Left lung (tissue), 10 donors: ENCODE measurements around the gene INTS15. TPM values are rescaled to one million over a fixed set of nuclear protein-coding genes. Genes with fewer than 3 reads are reported as not detected.

ENCODE experiments used
- ATAC-seq: fragments of 200-7000 bp; cut with Tn5 transposase; one replicate; pipeline ENCODE4 v1.9.1; 2020; ENCODE audit warnings: moderate library complexity
- DNase-seq, 4 donors: peaks; one replicate each; pipeline ENCODE4 v3.0.0-alpha.2; 2013 to 2020
- H3K27ac ChIP-seq, 2 donors: fragments of 200-600 bp; sonication (generic) in 1 of 2; one replicate each; pipeline versions ENCODE4 v1.5.0 to v1.8.0; 2020 to 2021
- H3K27me3 ChIP-seq, 2 donors: fragments of 200-600 bp; sonication (generic) in 1 of 2; one replicate each; pipeline versions ENCODE4 v1.5.0 to v1.8.0; 2020 to 2021
- H3K36me3 ChIP-seq, 2 donors: fragments of 200-600 bp; sonication (generic) in 1 of 2; one replicate each; pipeline versions ENCODE4 v1.5.0 to v1.8.0; 2020 to 2021
- H3K4me1 ChIP-seq, 2 donors: fragments of 200-600 bp; one replicate each; pipeline ENCODE4 v1.8.0; 2021
- H3K4me3 ChIP-seq, 2 donors: fragments of 200-600 bp; sonication (generic) in 1 of 2; one replicate each; pipeline versions ENCODE4 v1.5.0 to v1.8.0; 2020 to 2021; ENCODE audit warnings: mild to moderate bottlenecking in 1 of 2
- H3K9me3 ChIP-seq, 2 donors: fragments of 200-600 bp; sonication (generic) in 1 of 2; one replicate each; pipeline versions ENCODE4 v1.5.0 to v1.8.0; 2020 to 2021
- intact Hi-C, 2 donors: fragments of 100-400 bp; cut with DNase I; formaldehyde crosslinking; loops; one replicate each; pipeline versions ENCODE4 v1.11.2 to v1.14.2; 2022
- polyA plus RNA-seq, 6 donors: library from polyadenylated mRNA; unstranded; fragments of 120-200 nt; gene quantifications; one replicate each; pipeline ENCODE4 v1.2.1, GENCODE V29; 2013; ENCODE audit not compliant: insufficient read length in 6 of 6
- total RNA-seq, 2 donors: library from RNA; stranded (reverse); fragmentation: NEBNext Ultra II Directional; extraction: Animal tissue kit (Norgen Biotek cat#: 25700); gene quantifications; one replicate each; pipeline ENCODE4 v1.2.1, GENCODE V29; 2021
- TF ChIP-seq, protein P1 (sequence below), 2 donors: fragments of 200-600 bp; sonication (generic) in 1 of 2; IDR thresholded peaks; one replicate each; pipeline versions ENCODE4 v1.5.0 to v1.8.0; 2021; ENCODE audit warnings: antibody characterized with exemption in 2 of 2
- donor health status: DM: no; HTN: yes; CAD: no.
- donor health status: DM: no; HTN: no; CAD: no.

Gene INTS15
- total and polyA plus RNA-seq, 8 donors = 30.2 to 49.4 (median 38.3) TPM

- intact Hi-C loops = no loop called here
- H3K9me3 ChIP-seq = no peaks in the 10 kb centered on the region
- H3K4me1 ChIP-seq = peaks cover 0 to 7% of the 10 kb centered on the region in 2 donors
- ATAC-seq = no peak
- no peak for DNase-seq
- H3K36me3 ChIP-seq = peaks cover 0 to 20% of the 10 kb centered on the region in 2 donors
- H3K27ac ChIP-seq = no peak overlapping the region
- no peak overlapping the region for H3K4me3 ChIP-seq
- H3K27me3 ChIP-seq = peaks cover 0 to 22% of the 10 kb centered on the region in 2 donors
- TF ChIP-seq, protein P1, sequence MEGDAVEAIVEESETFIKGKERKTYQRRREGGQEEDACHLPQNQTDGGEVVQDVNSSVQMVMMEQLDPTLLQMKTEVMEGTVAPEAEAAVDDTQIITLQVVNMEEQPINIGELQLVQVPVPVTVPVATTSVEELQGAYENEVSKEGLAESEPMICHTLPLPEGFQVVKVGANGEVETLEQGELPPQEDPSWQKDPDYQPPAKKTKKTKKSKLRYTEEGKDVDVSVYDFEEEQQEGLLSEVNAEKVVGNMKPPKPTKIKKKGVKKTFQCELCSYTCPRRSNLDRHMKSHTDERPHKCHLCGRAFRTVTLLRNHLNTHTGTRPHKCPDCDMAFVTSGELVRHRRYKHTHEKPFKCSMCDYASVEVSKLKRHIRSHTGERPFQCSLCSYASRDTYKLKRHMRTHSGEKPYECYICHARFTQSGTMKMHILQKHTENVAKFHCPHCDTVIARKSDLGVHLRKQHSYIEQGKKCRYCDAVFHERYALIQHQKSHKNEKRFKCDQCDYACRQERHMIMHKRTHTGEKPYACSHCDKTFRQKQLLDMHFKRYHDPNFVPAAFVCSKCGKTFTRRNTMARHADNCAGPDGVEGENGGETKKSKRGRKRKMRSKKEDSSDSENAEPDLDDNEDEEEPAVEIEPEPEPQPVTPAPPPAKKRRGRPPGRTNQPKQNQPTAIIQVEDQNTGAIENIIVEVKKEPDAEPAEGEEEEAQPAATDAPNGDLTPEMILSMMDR (IDR thresholded peaks at IDR 0.05) = no peak
Measured at GRCh38 chr7:6619961-6620360, 30.1 kb downstream of the INTS15 start.

- intact Hi-C loops = no loop called here
- no peaks in the 10 kb centered on the region for H3K4me1 ChIP-seq
- H3K27me3 ChIP-seq = peaks cover 0 to 9% of the 10 kb centered on the region in 2 donors
- DNase-seq = no peak
- H3K27ac ChIP-seq = no peak overlapping the region
- H3K9me3 ChIP-seq = no peaks in the 10 kb centered on the region
- ATAC-seq = no peak
- TF ChIP-seq, protein P1 (IDR thresholded peaks at IDR 0.05) = no peak
- peaks cover 0 to 20% of the 10 kb centered on the region in 2 donors for H3K36me3 ChIP-seq
- no peak overlapping the region for H3K4me3 ChIP-seq
Measured at GRCh38 chr7:6621195-6622133, 31.6 kb downstream of the INTS15 start.

GRCh38 chr7:6622134-6622710, 32.4 kb downstream of the INTS15 start:
- no peak for ATAC-seq
- intact Hi-C loops = no loop called here

DNA sequence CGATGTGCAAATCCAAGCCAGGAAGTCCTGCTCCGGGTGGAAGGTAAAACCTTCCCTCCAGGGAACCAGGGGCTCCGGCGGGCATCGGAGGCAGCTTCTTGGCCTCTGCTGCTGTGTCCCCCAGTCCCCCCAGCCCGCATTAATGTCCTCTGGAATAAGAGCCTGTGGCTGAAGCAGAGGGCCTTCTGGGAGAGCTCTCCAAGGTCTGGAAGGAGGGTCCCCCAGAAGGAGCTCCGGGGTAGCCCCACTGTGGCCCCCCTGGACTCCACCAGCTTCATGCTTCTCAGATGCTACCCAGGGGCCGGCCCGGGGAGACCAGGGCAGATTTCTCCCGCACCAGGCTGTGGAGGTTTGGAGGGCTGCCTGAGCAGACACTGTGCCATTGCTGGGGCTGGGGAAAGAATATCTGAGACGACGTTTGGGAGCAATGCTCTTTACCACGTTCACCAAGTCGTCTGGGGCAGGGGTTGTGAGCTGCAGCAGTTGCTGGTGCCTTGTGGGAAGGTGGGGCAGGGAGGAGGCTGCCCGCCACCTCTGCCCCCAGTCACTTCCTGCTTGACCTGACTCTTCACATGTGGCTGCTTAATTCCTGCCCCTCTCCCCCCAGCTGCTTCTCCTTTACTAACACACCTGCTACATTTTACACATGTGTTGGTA, 33.9 kb downstream of the INTS15 start:
- TF ChIP-seq, protein P1 (IDR thresholded peaks at IDR 0.05) = no peak
- Histone ChIP-seq H3K27me3 (no peaks in the 10 kb centered on the region), H3K4me3 (no peak overlapping the region), H3K4me1 (no peaks in the 10 kb centered on the region), H3K27ac (no peak overlapping the region), H3K36me3 (peaks cover 0 to 20% of the 10 kb centered on the region in 2 donors), H3K9me3 (no peaks in the 10 kb centered on the region)
- no peak for ATAC-seq
- no peak for DNase-seq
- intact Hi-C loops = no loop called here

More at GRCh38 chr7:6622134-6622710, 32.4 kb downstream of the INTS15 start:
- DNase-seq = no peak
- H3K27ac ChIP-seq = no peak overlapping the region
- TF ChIP-seq, protein P1 (IDR thresholded peaks at IDR 0.05) = no peak
- H3K4me1 ChIP-seq = no peaks in the 10 kb centered on the region
- H3K9me3 ChIP-seq = no peaks in the 10 kb centered on the region
- H3K36me3 ChIP-seq = peaks cover 0 to 20% of the 10 kb centered on the region in 2 donors
- peaks cover 0 to 1% of the 10 kb centered on the region in 2 donors for H3K27me3 ChIP-seq
- H3K4me3 ChIP-seq = no peak overlapping the region

- no peak overlapping the region for H3K4me3 ChIP-seq
- DNase-seq (no peak), ATAC-seq (no peak)
- no peaks in the 10 kb centered on the region for H3K27me3 ChIP-seq
- TF ChIP-seq, protein P1 (IDR thresholded peaks at IDR 0.05) = no peak
- H3K4me1 ChIP-seq = no peaks in the 10 kb centered on the region
- no peaks in the 10 kb centered on the region for H3K9me3 ChIP-seq
- intact Hi-C loops = no loop called here
- no peak overlapping the region for H3K27ac ChIP-seq
- peaks cover 0 to 20% of the 10 kb centered on the region in 2 donors for H3K36me3 ChIP-seq
Measured at GRCh38 chr7:6624246-6624611, 34.4 kb downstream of the INTS15 start.
